HG02973 (cell line): Measurements from ENCODE around the gene SNUPN.

Source experiments
- ATAC-seq: cut with Tn5 transposase; IDR thresholded peaks from one replicate; pipeline ENCODE4 v1.9.1; 2021; ENCODE audit warnings: moderate library complexity; ENCODE audit not compliant: unreplicated experiment

SNUPN gene

DNA sequence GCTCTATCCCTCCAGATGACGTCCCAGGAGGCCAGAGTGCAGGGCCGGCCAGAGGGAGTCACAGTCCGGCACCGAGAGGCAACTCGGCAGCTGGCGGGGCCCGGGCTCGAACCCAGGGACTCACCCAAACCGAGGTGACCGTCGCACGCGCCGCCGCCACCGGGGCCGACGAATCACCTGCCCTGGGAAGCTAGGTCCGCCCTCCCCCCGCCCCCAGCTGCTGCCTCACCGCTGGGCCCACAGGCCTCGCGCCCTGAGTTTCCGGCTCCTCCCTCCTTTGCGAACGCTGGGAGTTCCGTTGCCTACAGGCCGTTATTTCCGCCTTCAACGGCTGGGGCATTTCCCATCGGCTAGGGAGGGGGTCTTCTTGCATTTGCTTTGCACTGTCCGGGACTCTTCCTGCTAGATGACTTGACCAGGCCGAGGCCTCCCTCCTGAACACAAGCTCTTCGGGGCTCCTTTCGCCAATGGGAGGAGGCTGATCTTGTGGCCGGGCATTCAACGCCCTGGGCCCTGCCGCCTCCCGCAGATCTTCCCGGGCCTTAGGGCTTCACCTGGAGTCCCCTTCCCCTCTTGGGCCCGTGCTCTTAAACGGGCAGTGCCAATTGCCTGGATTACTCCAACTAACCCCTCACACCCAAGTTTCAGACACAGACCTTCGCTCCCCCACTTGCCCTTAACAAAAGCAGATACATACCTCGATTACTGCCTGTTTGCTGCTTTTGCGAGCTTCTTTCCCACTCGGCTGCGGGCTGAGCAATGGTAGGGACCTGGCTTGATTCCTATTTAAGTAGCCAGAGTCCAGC is at the start of gene SNUPN:
TSS of gene SNUPN (minus strand) at position 184 of the 806 bp plus-strand sequence. CDS start 4,674 bp downstream, outside the sequence.
- ATAC-seq: peak; percentile 67

DNA sequence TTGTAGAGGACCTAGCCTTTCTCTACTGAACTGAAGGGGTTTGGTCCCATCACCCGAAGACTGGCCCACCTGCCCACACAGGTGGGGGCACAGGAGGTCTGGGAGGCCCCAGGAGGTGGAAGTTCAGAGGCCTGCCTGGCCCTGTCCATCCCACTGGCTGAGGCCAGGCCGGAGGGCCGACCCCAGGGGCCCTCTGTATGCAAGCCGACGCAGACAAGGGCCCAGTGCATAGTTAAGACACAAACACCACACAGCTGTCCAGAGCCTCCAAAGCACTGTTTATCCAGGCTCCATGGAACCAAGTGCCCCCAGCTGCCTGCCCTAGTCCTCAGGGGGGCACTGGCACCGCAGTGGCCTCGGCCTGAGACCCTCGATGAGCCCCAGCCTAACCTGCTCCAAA is 48.8 kb upstream of the SNUPN start:
- no peak for ATAC-seq

DNA sequence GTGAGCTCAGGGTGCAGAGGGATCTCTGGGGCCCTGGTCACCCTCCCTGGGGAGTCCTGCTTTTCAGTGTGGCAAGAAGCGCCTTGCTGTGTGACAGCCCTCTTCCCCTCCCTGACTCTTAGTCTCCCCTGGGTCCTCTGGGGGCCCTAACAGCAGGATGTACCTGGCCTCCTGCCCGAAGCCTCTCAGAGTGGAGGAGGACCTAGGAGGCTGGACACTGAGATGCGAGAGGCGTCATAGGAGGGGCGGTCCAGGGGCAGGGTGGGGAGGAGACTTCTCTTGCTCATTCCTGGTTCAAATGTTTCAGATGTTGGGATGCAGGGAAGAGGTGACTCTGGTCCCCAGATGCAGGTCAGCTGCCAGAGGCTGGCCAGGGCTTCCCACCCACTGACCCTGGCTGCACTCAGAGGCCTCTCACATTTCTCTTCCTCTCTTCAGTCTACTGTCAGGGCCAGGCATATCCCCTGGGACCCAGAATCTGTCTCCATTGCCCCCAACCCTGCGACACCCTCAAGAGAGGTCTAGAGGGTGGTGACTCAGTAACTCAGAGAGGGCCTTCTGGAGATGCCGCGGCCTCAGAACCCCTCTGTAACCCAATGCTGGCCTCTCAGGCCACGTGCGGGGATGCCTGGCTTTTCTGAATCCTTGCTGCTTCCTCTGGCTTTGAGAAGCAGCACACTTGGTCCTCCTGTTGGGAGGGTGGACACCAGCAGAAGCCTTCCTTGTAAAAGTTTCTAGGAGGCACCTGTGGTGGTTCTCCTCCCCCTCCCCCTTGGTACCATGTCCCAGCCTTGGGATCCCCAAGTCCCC is 48.1 kb upstream of the SNUPN start:
- ATAC-seq: no peak

DNA sequence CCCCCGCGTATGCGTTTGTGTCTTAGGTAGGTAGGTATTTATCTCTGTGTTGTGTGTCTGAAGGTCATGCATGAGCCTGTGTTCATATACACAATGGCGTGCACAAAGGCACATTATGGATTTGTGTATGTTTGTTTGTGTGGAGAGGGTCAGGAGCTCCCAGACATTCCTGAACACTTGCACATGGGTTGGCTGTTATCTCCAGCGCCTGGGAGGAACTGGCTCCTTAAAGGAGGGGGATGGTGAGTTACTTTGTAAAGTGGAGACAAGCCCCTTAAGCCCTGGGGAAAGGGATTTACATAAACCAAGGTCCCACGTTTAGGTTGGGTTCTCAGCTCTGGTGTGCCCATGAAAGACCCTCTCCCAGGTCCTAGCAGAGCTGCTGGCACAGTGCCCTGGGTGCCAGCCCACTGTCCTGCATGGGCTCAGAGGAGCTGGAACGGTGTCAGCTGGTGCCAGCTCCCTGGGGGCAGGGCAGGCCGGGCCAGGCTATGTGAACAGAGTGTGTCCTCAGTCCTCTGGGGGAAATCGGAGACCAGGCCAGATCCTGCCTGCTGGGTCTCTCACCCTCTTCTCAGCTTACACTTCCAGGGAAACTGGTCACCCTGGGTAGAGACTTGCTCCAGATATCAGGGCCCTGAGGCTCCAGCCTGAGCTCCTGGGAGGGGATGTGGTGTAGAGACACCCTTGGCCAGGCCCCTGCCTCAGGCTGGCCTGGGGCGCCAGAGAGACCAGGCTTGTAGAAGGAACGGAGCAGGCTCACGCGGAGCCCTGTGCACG is 47.3 kb upstream of the SNUPN start:
- ATAC-seq: no peak

DNA sequence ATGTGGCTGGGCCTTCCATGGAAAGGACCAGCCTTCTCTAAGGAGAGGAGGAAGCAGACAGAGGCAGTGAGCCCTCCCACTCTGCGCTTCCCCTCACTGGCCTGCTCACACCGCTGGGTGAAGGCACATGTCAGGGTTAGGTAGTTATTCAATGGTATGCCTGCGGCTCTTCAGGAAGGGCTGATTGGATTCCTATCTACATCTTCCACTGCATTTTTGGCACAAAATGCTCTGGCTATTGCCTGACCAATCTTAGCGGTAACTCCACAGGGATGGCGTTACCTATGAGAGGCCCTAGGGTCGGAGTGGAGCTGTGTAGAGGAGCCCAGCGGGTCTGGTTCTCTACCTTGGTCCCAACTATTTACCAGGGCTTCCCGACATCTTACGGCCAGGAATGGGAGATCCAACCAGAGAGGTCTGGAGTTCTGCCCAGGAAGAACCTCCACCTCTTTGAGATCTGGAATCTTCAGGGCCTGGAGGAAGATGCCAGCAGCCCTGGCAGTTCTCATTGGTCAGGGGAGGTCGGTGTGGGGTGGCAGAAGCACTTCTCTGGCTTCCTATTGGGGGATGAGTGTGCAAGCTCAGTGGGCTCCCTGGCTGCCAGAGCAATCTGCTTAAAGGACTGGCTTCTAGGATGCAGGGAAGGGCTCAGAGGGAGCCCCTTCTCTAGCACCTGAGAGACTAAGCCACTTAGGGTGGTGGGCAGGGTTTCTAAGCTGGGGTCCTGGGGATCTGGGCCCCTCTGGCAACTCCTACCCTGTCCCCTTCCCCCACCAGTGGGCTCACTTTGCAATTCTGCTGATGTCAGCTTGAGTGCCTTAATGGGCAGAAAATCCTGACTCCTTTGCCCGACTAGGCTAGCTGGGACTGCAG is 46.4 kb upstream of the SNUPN start:
- ATAC-seq: no peak

DNA sequence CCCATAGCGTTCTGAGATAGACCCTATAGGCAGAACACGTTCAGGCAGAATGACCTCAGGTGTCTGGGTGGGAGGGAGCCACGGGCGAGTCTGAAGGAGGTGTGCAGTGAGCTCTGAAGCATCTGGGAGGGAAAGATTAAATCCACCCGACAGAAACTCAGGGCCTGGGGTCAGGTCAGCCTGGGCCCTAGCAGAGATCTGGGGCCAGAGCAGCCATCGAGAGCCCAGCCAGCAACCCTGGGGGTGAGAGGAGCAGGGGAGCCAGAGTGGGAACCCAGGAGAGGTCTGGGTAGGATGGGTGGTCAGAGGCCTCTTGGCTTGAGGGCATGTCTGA is 44.3 kb upstream of the SNUPN start:
- ATAC-seq: no peak

DNA sequence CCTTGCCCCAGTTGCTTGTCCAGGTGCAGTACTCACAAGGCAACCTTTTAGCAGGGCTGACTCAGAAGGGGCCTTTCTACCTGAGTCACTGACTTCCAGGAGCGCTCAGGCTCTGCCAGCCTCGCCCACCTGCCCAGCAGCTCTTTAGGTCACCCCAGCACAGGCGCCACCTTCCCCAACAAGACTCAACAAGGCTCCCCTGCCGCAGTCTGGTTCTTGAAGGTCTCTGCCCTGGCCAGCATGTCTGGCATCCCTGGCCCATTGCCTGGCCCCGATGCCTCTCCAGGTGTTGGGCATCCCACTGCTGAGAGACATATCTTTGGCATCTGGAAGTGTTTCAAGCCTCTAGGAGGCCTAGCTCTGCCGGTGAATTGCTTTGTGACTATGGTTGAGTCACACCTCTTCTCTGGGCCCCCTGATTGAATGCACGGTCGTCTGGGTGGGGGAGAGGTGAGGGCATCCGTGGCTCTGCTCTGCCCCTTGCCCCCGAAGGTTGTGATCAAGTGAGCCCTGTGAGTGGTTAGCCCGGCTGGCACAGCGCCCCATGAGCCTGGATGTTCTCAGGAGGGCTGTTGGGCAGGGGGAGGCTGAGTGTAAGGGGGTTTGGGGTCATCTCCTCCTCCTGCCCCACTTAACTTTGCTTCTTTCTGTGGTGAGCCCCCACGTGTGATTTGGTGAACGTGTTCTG is 43.8 kb upstream of the SNUPN start:
- no peak for ATAC-seq

DNA sequence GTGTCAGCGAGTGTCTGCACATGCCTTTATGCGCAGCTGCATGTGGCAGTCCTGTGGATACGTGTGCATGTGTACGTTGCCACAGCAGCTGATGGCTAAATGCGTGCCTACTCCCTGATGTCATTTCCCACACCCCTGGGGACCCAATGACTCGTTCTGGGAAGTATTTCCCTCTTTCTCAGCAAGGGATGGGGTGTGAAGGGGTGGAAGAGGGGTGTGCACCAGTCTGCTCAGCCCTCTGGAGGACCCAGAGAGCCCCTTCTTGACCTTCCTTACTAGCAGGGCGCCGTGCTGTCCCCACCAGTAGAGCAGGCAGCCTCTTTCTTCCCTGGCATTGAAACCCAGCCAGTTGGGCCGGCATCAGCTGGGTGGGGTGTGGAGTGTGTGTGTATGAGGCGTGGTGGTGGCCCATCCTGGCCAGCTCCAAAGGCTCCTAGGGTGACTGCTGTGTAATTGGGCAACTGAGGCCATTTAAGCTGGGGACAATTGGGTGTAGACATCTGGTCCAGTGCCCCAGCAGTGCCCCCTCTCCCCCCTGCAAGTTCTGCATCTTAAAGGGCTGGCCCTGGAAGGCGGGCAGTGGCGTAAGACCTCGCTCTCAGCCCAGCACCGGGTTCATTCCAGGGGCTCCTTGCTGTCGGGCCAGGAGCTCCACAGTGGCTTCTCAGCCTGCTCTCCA is 41.4 kb upstream of the SNUPN start:
- no peak for ATAC-seq

DNA sequence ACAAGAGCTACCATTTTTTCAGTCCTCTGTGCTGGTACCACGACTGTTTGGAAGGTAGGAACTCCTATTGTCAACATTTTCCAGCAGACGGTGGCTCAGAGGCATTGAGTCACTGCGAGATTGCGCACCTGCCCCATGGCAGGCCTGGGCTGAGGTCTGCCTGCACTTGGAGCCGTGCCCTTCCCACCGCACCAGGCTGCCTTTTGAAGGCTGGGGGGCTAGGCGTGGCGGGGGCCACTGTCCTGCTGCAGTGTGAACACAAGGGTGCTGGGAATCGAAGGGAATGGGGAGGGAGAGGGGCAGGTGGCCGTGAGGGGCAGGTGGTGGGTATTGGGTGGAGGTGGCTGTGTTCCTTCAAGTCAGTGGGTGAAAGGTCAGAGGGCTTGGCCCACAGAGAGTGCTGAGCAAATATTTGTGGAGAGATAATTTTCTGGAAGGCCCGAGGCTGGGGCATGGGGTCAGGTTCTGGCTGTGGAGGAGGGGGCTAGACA is 38.5 kb upstream of the SNUPN start:
- no peak for ATAC-seq

DNA sequence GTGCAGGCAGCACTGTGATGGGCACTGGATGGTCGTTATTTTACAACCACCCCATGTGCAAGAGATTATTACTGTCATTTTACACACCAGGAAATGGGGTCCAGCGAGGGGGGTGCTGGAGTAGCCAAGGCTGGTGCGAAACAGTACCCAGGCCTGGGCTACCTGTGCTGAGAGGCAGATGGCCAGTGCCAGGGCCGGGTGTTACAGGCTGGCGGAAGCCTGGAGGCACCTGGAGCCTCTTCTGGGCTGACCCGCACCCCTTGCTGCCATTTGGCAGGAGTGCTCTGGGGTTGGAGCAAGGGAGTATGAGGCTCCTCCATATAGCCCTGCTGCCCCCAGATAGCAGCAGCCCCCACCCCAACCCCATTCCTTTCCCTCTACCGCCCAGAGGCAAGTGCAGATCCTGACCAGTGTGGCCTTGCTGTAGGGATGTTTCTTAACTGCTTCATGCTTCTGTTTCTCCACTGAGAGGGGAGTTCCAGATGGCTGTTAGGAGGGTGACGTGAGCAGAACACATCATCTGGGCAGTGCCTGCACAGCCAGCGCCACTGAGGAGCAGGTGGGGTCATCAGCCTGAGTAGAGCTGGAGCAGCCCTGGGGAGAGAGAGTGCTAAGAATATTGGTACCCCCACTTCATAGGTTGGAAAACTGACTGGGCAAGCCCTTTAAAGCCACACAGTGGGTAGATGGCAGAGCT is 37.4 kb upstream of the SNUPN start:
- no peak for ATAC-seq

DNA sequence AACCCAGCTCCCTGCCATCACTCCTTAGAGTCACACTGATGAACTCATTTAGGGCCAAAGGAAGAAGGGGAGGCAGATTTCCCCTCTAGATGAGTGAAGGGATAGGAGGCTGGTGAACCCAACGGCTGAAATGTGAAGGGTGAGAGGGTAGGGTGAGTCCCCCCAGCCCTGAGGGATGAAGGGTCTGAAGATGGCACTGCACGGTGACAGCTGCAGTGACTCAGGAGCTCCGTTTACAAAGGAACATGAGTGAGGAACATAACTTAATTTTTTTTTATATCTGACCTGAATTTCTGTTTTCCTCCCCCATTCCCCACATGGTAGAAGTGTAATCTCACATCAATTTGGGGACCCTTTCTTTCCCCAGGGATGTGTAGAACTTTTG is 36.2 kb upstream of the SNUPN start:
- ATAC-seq: no peak

DNA sequence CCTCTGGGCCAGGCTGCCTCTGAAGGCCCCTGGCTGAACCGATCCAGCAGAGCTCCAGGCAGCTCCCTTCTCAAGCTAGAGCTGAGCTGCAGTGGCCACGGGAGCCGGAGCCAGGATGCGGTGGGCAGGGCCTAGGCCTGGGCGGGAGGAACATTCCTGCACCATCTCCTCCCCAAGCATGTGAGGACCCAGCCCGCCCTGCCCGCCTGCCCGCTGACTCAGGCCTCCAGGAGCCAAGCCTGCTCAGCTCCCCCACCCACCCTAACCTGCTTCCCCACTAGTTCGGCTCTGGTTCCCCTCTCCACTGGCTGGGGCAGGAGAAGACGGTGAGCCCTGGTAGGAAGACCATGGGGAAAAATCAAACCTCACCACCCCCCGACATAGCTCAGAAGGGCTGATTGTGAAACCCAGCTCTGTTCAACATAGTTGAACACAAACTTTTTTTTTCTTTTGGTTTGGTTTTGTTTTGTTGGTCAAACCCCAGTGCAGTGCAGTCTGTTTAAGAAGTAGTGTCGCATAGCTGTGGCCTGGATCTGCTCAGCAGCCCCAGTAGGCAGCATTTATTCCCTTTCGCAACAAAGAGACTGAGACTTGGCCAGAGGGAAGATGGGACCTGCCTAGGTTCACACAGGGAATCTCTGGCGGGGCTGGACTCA is 35.7 kb upstream of the SNUPN start:
- ATAC-seq: no peak

DNA sequence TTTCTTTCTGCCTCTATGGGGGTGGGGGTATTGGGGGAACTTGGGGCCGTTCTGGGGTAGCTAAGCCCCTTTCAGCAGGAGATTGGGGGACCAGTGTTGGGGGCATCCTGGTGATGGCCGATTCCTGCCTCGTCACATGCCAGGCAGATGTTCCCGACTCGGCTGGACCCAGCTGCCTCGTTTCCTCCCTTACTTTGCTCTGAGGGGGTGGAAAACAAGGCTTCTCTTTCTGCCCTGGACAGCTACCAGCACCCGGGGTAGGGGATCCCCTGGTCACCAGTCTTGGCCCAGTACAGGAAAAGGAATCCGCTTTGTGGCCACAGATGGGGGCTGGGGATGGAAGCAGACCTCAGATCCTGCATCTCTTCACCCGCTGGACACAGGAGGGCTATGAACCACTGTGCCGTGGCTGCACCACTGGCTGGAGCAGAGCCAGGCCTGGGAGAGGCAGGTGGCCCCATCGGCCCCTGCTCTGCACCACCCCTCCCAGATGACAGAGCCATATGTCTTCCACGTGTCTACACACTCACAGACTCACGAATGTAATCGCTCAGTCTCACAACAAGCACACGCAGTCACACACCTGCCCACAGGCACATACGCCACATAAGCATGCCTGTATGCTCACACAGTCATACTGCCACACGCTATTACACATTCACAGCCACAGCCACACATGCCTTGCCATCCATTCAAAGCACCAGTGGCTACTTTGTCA is 34.6 kb upstream of the SNUPN start:
- ATAC-seq: no peak

DNA sequence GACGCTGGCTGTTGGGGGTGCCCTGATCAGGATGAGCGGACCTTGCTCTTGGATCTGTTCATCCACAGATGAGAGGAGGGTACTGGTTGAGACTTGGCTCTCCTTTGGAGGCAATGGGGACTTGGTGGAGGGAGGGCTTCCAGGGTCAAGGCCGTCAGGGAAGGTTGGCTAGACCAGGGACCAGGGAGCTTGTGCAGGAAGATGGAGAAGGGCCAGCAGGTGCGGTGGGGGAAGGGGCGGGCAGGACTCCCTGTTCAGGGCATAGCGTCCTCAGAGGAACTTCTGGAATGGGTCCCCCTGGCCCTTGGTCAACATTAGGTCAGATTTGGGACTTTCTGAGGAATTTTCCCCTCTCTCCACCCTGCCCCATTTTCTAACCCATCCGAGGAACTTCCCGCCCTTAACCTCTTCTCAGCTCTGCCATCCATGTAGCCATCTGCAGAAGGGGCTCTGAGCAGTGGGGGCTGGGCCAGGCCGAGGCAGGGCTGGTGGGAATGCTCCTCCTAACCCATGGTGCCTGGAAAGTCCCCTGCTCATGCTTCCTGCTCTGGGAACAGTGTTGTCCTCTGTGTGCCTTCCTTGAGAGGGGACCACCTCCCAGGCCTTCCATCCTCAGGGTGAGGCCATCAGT is 33.7 kb upstream of the SNUPN start:
- no peak for ATAC-seq

DNA sequence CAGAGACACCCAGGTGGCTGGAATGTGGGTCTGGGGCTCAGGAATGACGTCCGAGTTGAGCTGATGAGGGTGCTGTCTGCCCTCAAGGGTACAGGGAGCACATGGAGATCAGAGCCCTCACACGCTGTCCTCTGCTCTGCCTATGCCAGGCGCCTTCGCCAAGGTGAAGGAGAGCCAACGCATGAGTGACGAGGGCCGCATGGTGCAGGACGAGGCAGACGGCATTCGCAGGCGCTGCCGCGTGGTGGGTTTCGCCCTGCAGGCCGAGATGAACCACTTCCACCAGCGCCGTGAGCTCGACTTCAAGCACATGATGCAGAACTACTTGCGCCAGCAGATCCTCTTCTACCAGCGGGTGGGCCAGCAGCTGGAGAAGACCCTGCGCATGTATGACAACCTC is 31.3 kb upstream of the SNUPN start:
- no peak for ATAC-seq

DNA sequence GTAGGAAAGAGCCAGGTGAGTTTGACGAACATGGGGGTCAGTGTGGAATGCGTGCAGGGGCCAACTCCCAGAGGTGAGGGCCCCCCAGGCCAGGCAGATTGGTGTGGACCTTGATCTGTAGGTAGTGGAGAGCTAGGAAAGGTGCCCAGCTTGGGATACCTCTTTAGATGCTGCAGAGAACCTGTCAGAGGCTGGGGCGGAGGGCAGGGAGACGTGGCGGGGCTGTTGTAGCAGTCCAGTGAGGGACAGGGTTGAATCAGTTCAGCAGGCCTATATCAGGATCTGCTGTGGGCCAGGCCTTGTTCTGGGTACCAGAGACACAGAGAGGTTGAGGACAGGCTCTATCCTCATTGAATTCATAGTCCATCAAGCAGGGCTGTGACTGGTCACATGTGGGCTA is 30.8 kb upstream of the SNUPN start:
- no peak for ATAC-seq

DNA sequence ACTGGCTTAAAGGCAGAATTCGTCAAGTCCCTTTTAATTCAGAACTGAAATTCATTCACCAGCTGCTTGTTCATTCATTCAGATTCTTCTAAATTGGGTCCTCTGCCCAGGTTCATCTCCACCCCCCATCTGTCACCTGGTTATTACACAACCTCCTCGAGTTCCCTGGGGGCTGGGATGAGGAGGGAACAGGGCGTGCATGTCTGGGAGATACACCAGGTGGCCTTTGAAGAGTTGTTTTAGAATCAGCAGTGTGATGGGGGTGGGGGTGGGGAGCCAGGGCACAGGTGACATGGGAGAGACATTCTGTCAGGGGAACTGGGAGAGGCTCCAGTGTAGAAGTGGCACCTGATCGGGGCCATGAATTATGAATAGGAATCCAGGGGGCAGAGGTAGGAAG is 30.4 kb upstream of the SNUPN start:
- no peak for ATAC-seq
